NCI-H748 (cell line): ENCODE measurements around the gene RNF217.

Source experiments
- DNase-seq: peaks from one replicate; lab custom pipeline; 2025; ENCODE audit not compliant: unreplicated experiment; lab: John Stamatoyannopoulos, UW

Gene RNF217

DNA sequence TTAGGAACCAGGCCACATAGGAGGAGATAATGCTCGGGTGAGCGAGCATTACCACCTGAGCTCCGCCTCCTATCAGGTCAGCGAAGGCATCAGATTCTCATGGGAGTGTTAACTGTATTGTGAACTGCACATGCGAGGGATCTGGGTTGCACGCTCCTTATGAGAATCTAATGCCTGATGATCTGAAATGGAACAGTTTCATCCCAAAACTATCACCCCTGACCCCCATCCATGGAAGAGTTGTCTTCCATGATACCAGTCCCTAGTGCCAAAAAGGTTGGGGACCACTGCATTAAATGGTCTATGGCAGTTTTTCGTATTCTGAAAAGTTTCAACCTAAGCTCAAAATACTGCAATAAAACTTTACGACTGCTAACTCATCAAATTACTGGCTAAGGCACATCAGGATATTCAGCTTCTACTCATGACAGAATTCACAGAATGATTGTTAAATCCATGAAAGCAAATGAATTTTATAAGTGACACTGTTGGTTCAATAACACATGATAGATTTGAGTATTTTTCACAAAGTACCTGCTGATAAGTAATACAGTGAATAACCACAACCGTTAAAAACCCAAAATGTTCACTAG, 25.9 kb downstream of the RNF217 start:
- DNase-seq: no peak

DNA sequence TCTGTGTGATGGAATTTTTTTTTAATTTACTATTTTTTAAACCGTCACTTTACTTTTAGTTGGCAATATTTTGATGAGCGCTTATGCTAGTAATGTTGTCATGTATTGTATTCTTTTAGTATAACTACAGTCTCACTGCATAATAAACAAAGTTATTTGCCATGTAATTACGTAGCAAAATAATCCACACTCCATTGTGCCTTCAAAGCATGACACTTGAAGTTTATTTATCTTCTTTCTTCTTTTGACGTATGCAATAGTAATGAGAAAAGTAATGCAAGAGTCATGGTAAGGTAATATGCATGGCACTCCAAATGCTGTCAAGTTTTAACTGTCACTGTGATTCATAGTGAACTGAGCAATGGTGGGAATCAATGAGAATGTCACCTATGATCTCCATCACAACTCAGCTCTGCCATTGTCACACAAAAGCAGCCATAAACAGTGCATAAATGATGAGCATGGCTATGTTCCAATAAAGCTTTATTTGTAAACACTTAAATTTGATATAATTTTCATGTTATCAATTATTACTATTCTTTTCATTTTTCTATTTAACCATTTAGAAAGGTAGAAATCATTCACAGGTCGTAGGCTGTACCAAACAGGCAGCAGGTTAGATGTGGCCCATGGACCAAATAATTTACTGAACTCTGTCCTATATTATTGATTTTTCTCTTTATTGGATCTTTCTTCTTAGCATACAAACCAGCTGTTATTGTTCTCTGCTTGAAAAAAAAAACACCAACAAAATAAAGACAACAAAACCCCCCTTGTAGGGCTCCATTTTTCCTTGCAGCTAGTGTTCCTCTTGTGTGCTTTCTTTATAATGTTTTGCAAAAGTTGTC, 27.1 kb downstream of the RNF217 start:
- no peak for DNase-seq

- no peak for DNase-seq
Observed at GRCh38 chr6:124990988-124991387, 28.8 kb downstream of the RNF217 start.

- DNase-seq: no peak
Observed at GRCh38 chr6:124991764-124992295, 29.6 kb downstream of the RNF217 start.

DNA sequence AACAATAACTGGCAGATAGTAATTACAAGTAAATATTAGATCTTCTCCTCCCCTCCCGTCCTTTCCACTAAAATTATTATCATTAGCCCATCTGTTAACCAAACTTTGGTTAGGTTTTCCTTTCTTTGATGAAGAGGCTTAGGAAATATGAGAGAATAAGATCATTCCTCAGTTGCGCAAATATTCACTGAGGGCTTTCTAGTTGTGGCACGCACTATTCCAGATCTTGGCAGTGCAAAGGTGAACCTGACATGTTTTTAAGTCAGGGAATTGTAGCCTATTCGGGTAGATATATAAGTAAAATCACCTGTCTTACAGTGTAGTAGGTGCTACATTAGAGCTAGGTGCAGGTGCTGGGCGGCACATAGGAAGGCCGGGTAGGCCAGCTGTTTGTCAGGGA, 31.1 kb downstream of the RNF217 start:
- DNase-seq: no peak

GRCh38 chr6:124994648-124995047, 32.4 kb downstream of the RNF217 start:
- DNase-seq: no peak

DNA sequence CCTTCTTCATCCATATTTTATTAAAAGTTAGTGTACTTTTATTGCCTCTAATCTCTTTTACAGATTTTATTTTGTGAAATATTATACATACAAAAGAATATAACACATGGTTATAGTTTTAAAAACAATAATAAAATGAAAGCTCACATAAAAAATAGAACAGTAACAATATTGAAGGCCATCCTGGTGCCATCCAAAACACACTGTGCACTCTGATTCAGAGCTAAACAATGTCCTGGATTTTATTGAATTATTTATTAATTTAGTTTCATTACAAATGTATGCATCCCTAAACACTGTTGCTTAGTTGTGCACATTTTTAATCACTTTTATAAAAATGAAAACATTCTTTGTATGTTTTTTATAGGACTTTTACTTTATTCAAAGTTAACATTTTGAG, 32.9 kb downstream of the RNF217 start:
- no peak for DNase-seq

- no peak for DNase-seq
Observed at GRCh38 chr6:124995645-124996325, 33.5 kb downstream of the RNF217 start.

GRCh38 chr6:124996411-124996810, 34.2 kb downstream of the RNF217 start:
- DNase-seq: no peak

- DNase-seq: no peak
Observed at GRCh38 chr6:124997196-124997875, 35.1 kb downstream of the RNF217 start.

GRCh38 chr6:124999105-124999764, 37.0 kb downstream of the RNF217 start:
- DNase-seq: no peak

GRCh38 chr6:125001684-125002405, 39.6 kb downstream of the RNF217 start:
- no peak for DNase-seq

- no peak for DNase-seq
Observed at GRCh38 chr6:125002406-125002741, 40.1 kb downstream of the RNF217 start.

- no peak for DNase-seq
Observed at GRCh38 chr6:125003070-125003469, 40.8 kb downstream of the RNF217 start.

- no peak for DNase-seq
Observed at GRCh38 chr6:125004198-125004597, 42.0 kb downstream of the RNF217 start.

DNA sequence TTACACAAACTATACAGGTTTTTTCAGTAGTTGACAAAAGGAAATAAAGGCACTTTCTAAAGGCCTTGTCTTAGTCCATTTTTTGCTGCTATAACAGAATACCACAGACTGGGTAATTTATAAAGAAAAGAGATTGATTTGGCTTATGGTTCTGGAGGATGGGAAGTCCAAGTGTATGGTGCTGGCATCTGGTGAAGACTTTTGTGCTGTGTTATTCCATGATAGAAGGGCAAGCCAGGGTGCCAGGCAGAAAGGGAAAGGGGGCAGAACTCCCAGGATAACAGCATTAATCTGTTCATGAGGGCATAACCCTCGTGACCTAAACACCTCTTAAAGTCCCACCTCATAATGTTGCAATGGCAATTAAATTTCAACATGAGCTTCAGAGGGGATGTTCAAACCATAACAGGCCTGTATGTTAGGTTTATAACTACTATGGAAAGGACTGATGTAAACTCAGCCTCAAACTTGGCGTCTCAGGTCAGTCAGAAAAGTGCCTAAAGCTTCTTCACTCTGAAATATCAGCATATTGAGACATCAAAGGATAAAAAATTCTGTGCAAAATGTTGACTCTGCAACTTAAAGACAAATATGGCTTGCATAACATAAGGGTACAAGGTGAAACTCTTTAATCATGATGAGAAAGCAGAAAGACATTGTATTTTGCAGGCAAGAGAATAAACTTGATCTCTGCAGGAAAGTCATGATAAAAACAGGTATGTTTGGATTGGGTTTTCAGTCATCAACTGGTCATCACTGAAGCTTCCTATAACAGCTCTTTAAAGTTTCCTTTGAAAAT, 42.8 kb downstream of the RNF217 start:
- no peak for DNase-seq

DNA sequence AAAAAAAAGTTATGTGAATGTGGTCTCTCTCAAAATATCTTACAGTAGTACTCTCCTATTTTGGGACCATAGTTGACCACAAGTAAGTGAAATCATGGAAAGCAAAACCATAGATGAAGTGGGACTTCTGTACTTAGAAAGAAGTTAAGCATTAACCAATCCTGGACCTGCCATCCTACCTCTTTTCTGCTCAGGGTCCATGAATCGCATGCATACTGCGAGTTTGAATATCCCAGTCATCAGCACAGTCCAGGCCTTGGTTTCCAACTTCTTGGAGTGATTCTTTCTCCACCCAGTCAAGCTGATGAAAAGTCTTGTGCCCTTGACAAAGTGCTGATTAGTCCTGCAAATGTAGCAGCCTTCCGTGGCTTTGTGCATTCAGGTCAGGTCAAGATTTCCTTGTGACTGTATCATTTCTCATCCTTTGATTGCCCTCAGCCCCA, 46.0 kb downstream of the RNF217 start:
- no peak for DNase-seq

DNA sequence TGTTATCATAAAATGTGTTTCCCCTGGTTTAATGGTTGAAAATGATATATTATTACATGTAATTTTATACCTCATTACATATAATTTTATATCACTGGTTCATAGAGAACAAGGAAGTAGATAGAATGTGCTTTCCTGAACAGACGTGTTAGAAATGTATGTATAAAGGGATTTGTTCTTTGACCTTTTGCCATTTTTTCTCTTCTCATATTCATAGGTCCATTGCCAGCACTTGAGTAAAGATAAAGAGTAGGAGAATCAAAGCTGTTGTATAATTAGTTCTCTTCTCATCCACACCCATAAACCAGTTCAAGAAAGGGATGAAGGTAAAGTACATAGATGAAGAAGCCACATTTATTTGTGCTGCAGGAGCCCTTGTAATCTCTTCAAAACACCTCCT, 46.7 kb downstream of the RNF217 start:
- DNase-seq: no peak

DNA sequence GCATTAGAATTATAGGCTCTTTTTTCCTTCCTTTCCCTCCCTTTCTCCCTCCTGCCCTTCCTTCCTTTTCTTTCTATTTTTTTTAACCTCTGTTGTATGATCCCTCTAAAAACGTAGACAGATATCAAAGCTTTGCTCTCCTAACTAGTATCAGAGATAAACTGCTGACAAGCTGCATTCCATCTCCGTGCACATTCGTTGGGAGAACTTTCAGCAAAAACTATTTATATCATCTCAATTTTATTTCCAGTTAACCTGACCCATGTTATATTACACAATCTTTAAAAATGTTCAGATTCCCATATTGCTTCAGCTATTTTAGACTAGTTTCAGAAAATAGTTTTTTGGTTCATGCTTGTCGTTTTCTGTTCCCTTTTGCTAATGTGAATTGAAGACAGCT, 47.3 kb downstream of the RNF217 start:
- no peak for DNase-seq
